Epithelial cell of prostate (primary cell): ENCODE measurements around the gene MPP2.
A peak's percentile ranks its signal among the peaks of the same experiment; 100 is the strongest.
"Not testable (repeated sequence)": the region's sequence is repeated elsewhere in the genome, so short reads cannot be mapped to it uniquely, and the experiment has no call there.

Experiments used
- DNase-seq: peaks from one replicate; pipeline ENCODE4 v3.0.0-alpha.2; 2011; ENCODE audit warnings: low read depth, low spot score
- H3K27ac ChIP-seq: fragments of 450-650 bp; 2 replicates; pipeline ENCODE4 v1.5.1; 2017; ENCODE audit warnings: mild to moderate bottlenecking

Gene MPP2

GRCh38 chr17:43855061-43855460 lies 52.3 kb downstream of the MPP2 start:
- H3K27ac ChIP-seq = no peak overlapping the region
- no peak for DNase-seq

GRCh38 chr17:43854498-43854897 lies 52.8 kb downstream of the MPP2 start:
- H3K27ac ChIP-seq = no peak overlapping the region
- no peak for DNase-seq

GRCh38 chr17:43853546-43853945 lies 53.8 kb downstream of the MPP2 start:
- DNase-seq = no peak

GRCh38 chr17:43852571-43852970 lies 54.8 kb downstream of the MPP2 start:
- H3K27ac ChIP-seq = no peak overlapping the region
- DNase-seq = no peak

More at GRCh38 chr17:43853546-43853945, 53.8 kb downstream of the MPP2 start:
- no peak overlapping the region for H3K27ac ChIP-seq

DNA sequence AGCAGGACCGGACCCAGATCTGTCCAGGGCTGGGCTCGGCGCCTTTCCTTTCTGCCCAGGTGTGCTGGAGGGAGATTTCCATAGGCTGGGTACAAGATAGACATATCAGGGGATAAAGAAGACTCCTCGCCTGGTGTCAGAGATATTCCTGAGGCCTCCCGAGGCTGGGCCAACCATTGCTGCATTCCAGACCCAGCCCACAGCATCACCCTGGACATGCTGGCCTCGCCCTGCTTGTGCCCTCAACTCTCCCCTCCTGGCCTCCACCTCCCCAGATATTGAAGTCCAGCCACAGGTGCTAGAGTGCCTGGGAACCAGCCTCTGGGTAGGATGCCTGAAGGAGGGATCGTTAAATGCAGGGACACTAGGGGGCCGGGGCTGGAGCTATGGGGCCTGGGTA lies 58.2 kb downstream of the MPP2 start:
- no peak overlapping the region for H3K27ac ChIP-seq
- DNase-seq = no peak

- DNase-seq = no peak
- H3K27ac ChIP-seq = no peak overlapping the region
These were observed 58.7 kb downstream of the MPP2 start for GRCh38 chr17:43848601-43849000.

DNA sequence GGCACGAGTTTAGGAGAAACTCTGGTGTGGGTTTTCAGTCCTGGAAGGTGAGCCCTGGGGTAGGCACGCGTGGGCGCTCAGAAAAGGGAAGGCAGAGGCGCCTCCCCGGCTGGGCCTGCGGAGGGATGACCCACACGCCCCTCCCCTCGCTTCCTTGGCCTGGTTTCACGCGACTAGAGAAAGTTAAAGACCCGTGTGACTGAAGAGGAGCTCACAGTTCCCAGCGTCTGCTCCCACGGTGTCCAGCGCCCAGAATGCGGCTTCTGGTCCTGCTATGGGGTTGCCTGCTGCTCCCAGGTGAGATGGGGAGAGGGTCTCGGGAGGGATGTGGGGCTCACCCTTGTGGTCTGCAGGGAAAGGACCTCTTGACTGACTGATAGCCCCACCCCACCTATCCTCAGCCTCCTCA lies 60.4 kb downstream of the MPP2 start, which contains the start of gene CD300LG:
TSS of gene CD300LG (plus strand) at position 214 of the 409 bp plus-strand sequence. CDS start at position 255, 41 bp downstream.
- DNase-seq = no peak
- no peak within 1 kb of the TSS for H3K27ac ChIP-seq

- no peak overlapping the region for H3K27ac ChIP-seq
- no peak for DNase-seq
These were observed 61.1 kb downstream of the MPP2 start for GRCh38 chr17:43846221-43846712.

- DNase-seq = no peak
- H3K27ac ChIP-seq = no peak overlapping the region
These were observed 61.6 kb downstream of the MPP2 start for GRCh38 chr17:43845766-43846165.

DNA sequence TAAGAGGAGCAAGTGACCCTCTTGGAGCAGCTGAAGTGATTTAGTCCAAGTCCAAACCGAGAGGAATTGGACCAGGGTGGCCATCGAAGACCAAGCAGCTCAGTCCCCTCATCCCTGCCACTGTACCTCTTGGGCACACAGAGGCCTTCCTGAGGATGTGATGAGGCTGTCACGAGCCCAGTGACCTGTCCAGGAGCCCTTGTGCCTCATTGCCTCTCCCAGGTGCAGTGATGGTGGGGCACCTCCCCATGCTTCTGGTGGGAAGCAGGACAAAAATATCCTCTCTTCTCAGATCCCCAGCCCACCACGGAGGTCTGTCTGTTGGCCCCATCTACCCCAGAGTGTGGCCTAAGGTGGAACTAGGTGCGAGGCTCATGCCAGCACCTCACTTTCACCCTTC lies 63.1 kb downstream of the MPP2 start:
- DNase-seq = no peak

GRCh38 chr17:43842975-43843325 lies 64.4 kb downstream of the MPP2 start:
- H3K27ac ChIP-seq = no peak overlapping the region
- DNase-seq = no peak

More for the DNA sequence above, 63.1 kb downstream of the MPP2 start:
- H3K27ac ChIP-seq = no peak overlapping the region

GRCh38 chr17:43842091-43842974 lies 65.0 kb downstream of the MPP2 start:
- not testable (repeated sequence) for DNase-seq, H3K27ac ChIP-seq

DNA sequence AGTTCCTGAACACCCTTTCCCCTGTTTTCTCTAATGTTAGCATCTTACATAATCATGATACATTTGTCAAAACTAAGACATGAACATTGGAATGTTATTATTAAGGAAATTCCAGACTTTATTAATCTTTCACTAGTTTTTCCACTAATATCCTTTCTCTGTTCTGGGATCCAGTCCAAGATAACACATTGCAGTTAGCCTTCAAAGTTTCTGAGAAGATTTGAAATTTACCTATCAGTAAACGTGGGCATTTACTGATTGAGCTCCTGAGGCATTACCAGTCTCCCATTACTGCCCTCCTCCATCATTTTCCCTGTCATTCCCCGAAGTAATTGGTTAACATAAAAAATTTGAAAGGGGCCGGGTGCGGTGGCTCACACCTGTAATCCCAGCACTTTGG lies 66.1 kb downstream of the MPP2 start:
- H3K27ac ChIP-seq = no peak overlapping the region
- no peak for DNase-seq

DNA sequence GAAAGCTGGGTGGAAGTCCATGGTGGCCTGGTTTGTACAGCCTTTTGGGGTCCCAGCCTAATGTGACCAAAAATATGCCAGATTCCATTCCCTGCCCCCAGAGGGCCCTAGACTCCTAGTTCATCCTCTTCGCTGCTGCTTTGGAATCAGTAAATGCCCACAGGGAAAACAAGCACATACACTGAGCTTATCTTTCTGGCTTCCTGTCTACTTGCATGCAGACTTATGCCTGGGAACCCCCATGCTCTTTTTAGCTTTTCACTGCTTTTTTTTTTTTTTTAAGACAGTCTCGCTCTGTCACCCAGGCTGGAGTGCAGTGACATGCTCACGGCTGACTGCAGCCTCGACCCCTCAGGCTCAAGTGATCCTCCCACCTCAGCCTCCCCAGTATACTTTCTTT lies 66.5 kb downstream of the MPP2 start:
- no peak overlapping the region for H3K27ac ChIP-seq
- DNase-seq = no peak

DNA sequence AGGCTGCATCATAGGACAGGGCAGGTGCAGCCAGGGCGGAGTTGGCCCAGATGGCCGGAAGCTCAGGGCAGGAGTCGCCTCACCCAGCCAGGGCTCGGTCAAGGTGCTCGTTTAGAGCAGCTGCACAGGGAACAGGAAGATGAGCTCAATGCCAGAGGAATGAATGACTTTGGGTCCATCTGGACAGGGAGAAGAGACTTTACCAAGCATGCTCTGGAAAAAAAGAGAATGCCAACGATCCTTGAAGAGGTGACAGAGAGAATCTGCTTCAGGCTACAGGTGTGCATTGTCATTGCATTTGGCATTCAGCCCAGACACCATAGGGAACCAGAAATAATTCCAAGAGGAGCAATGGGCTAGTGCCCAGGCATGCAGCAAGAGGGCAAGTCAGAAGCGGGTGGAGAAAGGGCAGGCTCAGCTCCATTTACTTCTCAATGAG lies 67.6 kb downstream of the MPP2 start:
- DNase-seq = no peak

DNA sequence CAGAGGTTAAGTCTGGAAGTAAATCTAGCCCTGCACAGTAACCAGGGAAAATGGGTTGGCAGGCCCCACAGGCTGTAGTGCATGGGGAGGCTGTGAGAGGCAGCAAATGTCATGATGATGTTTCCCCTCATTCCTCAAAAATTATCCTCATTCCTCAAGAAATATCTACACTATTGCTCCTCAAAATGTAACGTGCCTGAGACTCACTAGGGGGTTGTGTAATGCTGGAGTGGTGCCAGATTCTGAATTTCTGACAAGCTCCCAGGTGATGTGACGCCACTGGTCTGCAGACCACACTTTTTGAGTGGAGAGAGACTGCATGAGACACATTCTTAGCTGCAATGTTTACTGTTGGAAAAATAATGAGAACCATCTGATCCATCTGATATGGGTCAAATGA lies 73.2 kb downstream of the MPP2 start:
- H3K27ac ChIP-seq = no peak overlapping the region
- no peak for DNase-seq

More for the DNA sequence above, 67.6 kb downstream of the MPP2 start:
- H3K27ac ChIP-seq = peak overlapping the region; percentile 45

DNA sequence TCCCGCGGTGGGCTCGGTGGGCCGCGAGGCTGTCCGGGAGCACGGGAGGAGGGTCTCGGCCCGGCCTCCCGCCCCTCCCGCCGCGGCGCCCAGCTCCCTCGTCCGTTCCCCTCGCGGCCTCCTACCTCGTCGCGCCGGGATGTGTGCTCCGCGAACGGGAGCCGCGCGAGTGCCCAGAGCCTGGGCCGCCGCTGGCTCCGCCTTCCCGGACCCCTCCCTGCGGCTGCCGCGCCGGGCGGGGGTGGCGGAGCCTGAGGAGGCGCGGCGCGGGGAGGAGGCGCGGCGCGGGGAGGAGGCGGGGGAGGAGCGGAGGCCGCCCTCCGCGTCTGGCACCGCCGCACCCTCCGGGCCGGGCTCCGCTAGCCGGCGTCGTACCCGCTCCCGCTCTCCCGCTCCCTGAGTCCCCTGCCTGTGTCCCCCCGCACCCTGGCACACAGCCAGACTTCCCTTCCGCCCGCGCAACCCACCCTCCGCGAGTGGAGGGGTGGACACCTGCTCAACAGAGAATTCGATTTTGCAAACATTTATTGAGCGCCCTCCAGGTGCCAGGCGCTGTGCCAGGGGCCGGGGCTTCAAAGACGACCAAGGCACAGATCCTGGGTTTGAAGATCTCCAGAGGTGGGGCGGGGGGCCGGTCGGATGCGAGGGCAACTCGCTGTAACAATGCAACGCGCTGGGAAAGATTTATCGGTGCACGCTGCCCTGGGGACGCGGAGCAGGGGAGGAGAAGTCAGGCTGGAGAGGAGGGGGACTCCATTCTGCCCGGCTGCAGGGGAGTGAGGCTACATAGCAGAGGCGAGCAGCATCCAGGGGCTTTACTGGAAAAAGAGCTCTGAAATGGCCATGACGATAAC lies 74.1 kb downstream of the MPP2 start, which contains the start of gene MPP3:
TSS of gene MPP3 (minus strand) at position 171 of the 854 bp plus-strand sequence. CDS start 1,240 bp downstream, outside the sequence.
- H3K27ac ChIP-seq = peak within 1 kb of the TSS; percentile 61
- DNase-seq = no peak

- peak overlapping the region; percentile 61 for H3K27ac ChIP-seq
- DNase-seq = peak; percentile 34
These were observed 75.0 kb downstream of the MPP2 start for GRCh38 chr17:43832168-43832975.

- no peak for DNase-seq
- no peak overlapping the region for H3K27ac ChIP-seq
These were observed 75.7 kb downstream of the MPP2 start for GRCh38 chr17:43831633-43832032.
